ENCODE data around the gene CDC42BPB.
A peak's percentile ranks its signal among the peaks of the same experiment; 100 is the strongest.

CDC42BPB gene

GRCh38 chr14:103090481-103091020 is 33.2 kb upstream of the CDC42BPB start:
- no peak for TF ChIP-seq CTCF (IDR thresholded peaks at IDR 0.05)

- TF ChIP-seq CTCF (IDR thresholded peaks at IDR 0.05): no peak
Observed at GRCh38 chr14:103089386-103090335, 32.3 kb upstream of the CDC42BPB start.

- TF ChIP-seq CTCF (IDR thresholded peaks at IDR 0.05): no peak
Observed at GRCh38 chr14:103088921-103089320, 31.6 kb upstream of the CDC42BPB start.

GRCh38 chr14:103087343-103087835 is 30.0 kb upstream of the CDC42BPB start:
- TF ChIP-seq CTCF (IDR thresholded peaks at IDR 0.05): no peak

GRCh38 chr14:103086771-103087342 is 29.5 kb upstream of the CDC42BPB start:
- no peak for TF ChIP-seq CTCF (IDR thresholded peaks at IDR 0.05)

- TF ChIP-seq CTCF (IDR thresholded peaks at IDR 0.05): peak; percentile 38; the same call in 1 of the 2 replicates
Observed at GRCh38 chr14:103085106-103086091, 28.1 kb upstream of the CDC42BPB start.

Data from LNCAP (cell line).